H1 (cell line): Measurements from ENCODE around the gene JPH3. TPM values are rescaled to one million over a fixed set of nuclear protein-coding genes. Genes with fewer than 3 reads are reported as not detected.

Experiments
- CTCF ChIA-PET: fragments of 300-600 bp; sonication (Branson Sonifier 250); formaldehyde crosslinking; loops from one replicate; lab custom pipeline; 2021; ENCODE audit not compliant: partially characterized antibody; lab: Charles Lee
- POLR2A ChIA-PET: fragments of 300-600 bp; sonication (Branson Sonifier 250); formaldehyde crosslinking; loops from one replicate; lab custom pipeline; 2021; ENCODE audit warnings: inconsistent platforms; ENCODE audit not compliant: partially characterized antibody; lab: Charles Lee
- DNase-seq, 2 experiments: peaks; one replicate each; pipeline versions ENCODE4 v3.0.0 to v3.0.0-alpha.2; 2010 to 2022; ENCODE audit warnings: low spot score in 2 of 2, low read depth in 1 of 2, mixed read lengths in 1 of 2
- FAIRE-seq: peaks from 2 replicates; lab custom pipeline; 2011; peaks lifted over from hg19 to GRCh38; lab: Jason Lieb, UNC
- H2AFZ ChIP-seq: 2 replicates; pipeline ENCODE4 v1.8.1; 2012; ENCODE audit warnings: low read length, inconsistent platforms
- H2AK5ac ChIP-seq: 2 replicates; pipeline ENCODE4 v1.6.1; 2013; ENCODE audit warnings: low read depth, low read length
- H2BK120ac ChIP-seq: replicated peaks from 2 replicates; pipeline ENCODE3; 2013; ENCODE audit warnings: low read depth, low read length, inconsistent platforms
- H2BK12ac ChIP-seq: 2 replicates; pipeline ENCODE4 v1.6.1; 2013; ENCODE audit warnings: low read depth, low read length
- H2BK15ac ChIP-seq: 2 replicates; pipeline ENCODE4 v1.6.1; 2013; ENCODE audit warnings: low read length
- H2BK20ac ChIP-seq: 2 replicates; pipeline ENCODE4 v1.6.1; 2013; ENCODE audit warnings: low read length
- H2BK5ac ChIP-seq: 2 replicates; pipeline ENCODE4 v1.6.1; 2013; ENCODE audit warnings: low read depth, low read length
- H3K14ac ChIP-seq: 2 replicates; pipeline ENCODE4 v1.6.1; 2013; ENCODE audit warnings: inconsistent platforms; ENCODE audit not compliant: insufficient read length
- H3K18ac ChIP-seq: 2 replicates; pipeline ENCODE4 v1.6.1; 2013; ENCODE audit warnings: low read length; ENCODE audit errors: extremely low read depth
- H3K23ac ChIP-seq: 2 replicates; pipeline ENCODE4 v1.6.1; 2013; ENCODE audit warnings: inconsistent platforms; ENCODE audit not compliant: insufficient read length
- H3K23me2 ChIP-seq: 2 replicates; pipeline ENCODE4 v1.6.1; 2013; ENCODE audit warnings: low read depth, low read length
- H3K27ac ChIP-seq: 2 replicates; pipeline ENCODE4 v1.6.1; 2011; ENCODE audit warnings: low read depth, low read length, inconsistent platforms
- H3K27me3 ChIP-seq, 4 experiments: replicated peaks in 1 of 4; 1 replicate in 1 of 4; 2 replicates in 3 of 4; pipeline versions ENCODE4 v1.6.1 to v1.8.1; 2011 to 2013; ENCODE audit warnings: low read length in 3 of 4, mild to moderate bottlenecking in 3 of 4, inconsistent platforms in 2 of 4, mixed read lengths in 2 of 4, moderate library complexity in 1 of 4; ENCODE audit not compliant: control insufficient read depth in 3 of 4, insufficient read depth in 3 of 4; ENCODE audit errors: extremely low read depth in 1 of 4
- H3K36me3 ChIP-seq, 4 experiments: 2 replicates each; pipeline versions ENCODE4 v1.6.1 to v1.8.1; 2011 to 2013; ENCODE audit warnings: mild to moderate bottlenecking in 4 of 4, low read length in 3 of 4, moderate library complexity in 2 of 4, control low read depth in 1 of 4, inconsistent platforms in 1 of 4; ENCODE audit not compliant: insufficient read depth in 4 of 4, control insufficient read depth in 2 of 4
- H3K4ac ChIP-seq: replicated peaks from 2 replicates; pipeline ENCODE3; 2013; ENCODE audit warnings: low read length, low read depth, mixed read lengths, inconsistent platforms; ENCODE audit not compliant: insufficient read length
- H3K4me1 ChIP-seq, 4 experiments: replicated peaks in 1 of 4; 1 replicate in 1 of 4; 2 replicates in 3 of 4; pipeline versions ENCODE4 v1.6.1 to v1.8.1; 2011 to 2013; ENCODE audit warnings: low read length in 3 of 4, inconsistent platforms in 2 of 4, mixed read lengths in 1 of 4; ENCODE audit not compliant: insufficient read depth in 4 of 4, control insufficient read depth in 3 of 4
- H3K4me2 ChIP-seq, 2 experiments: 2 replicates each; pipeline versions ENCODE4 v1.6.1 to v1.8.1; 2011 to 2013; ENCODE audit warnings: low read depth in 2 of 2, low read length in 2 of 2, control low read depth in 1 of 2, inconsistent platforms in 1 of 2, mild to moderate bottlenecking in 1 of 2; ENCODE audit not compliant: insufficient read depth in 1 of 2
- H3K4me3 ChIP-seq, 4 experiments: fragments of 200-600, 300-600 bp in 1 of 4; sonication (generic), shearing (Covaris generic), sonication (Bioruptor Twin) in 1 of 4; 2 replicates each; pipeline versions ENCODE4 v1.5.1 to v1.8.1; 2011 to 2016; ENCODE audit warnings: low read length in 4 of 4, low read depth in 3 of 4, control low read depth in 2 of 4, inconsistent platforms in 2 of 4, mild to moderate bottlenecking in 2 of 4, mixed read lengths in 1 of 4, moderate library complexity in 1 of 4; ENCODE audit not compliant: insufficient read depth in 2 of 4; ENCODE audit errors: extremely low read depth in 1 of 4
- H3K56ac ChIP-seq: replicated peaks from 2 replicates; pipeline ENCODE3; 2013; ENCODE audit warnings: low read depth, mild to moderate bottlenecking, mixed read lengths, low read length, inconsistent platforms; ENCODE audit not compliant: insufficient read length
- H3K79me1 ChIP-seq: 2 replicates; pipeline ENCODE4 v1.6.1; 2013; ENCODE audit warnings: low read depth, low read length, control low read depth
- H3K79me2 ChIP-seq, 2 experiments: 2 replicates each; pipeline versions ENCODE4 v1.6.1 to v1.8.1; 2012 to 2013; ENCODE audit warnings: low read length in 2 of 2, mild to moderate bottlenecking in 2 of 2, inconsistent platforms in 1 of 2; ENCODE audit not compliant: insufficient read depth in 2 of 2, control insufficient read depth in 1 of 2
- H3K9ac ChIP-seq, 4 experiments: replicated peaks in 1 of 4; 1 replicate in 1 of 4; 2 replicates in 3 of 4; pipeline versions ENCODE4 v1.6.1 to v1.8.1; 2011 to 2013; ENCODE audit warnings: low read depth in 3 of 4, low read length in 3 of 4, control low read depth in 2 of 4, mild to moderate bottlenecking in 2 of 4, moderate library complexity in 2 of 4, inconsistent platforms in 1 of 4; ENCODE audit errors: extremely low read depth in 1 of 4
- H3K9me3 ChIP-seq, 2 experiments: 2 replicates each; pipeline versions ENCODE4 v1.6.1 to v1.8.1; 2012 to 2013; ENCODE audit warnings: mild to moderate bottlenecking in 2 of 2, moderate library complexity in 2 of 2, control low read depth in 1 of 2, inconsistent platforms in 1 of 2, low read depth in 1 of 2, low read length in 1 of 2, mixed read lengths in 1 of 2; ENCODE audit not compliant: insufficient read depth in 2 of 2
- H4K20me1 ChIP-seq, 2 experiments: replicated peaks in 1 of 2; 2 replicates each; pipeline versions ENCODE3 to v1.8.1; 2011 to 2013; ENCODE audit warnings: inconsistent platforms in 2 of 2, low read length in 2 of 2, mild to moderate bottlenecking in 1 of 2; ENCODE audit not compliant: insufficient read depth in 2 of 2, control insufficient read depth in 1 of 2
- H4K5ac ChIP-seq: 2 replicates; pipeline ENCODE4 v1.6.1; 2013; ENCODE audit warnings: low read length, low read depth, mixed read lengths, inconsistent platforms; ENCODE audit not compliant: insufficient read length
- H4K8ac ChIP-seq: 2 replicates; pipeline ENCODE4 v1.8.0; 2013; ENCODE audit warnings: mild to moderate bottlenecking, moderate library complexity, low read length, inconsistent platforms; ENCODE audit not compliant: insufficient read depth; ENCODE audit errors: extremely low read depth
- H4K91ac ChIP-seq: replicated peaks from 2 replicates; pipeline ENCODE3; 2013; ENCODE audit warnings: low read length, mixed read lengths, inconsistent platforms; ENCODE audit not compliant: insufficient read length
- BCL11A ChIP-seq, 2 experiments: IDR thresholded peaks; one replicate each; pipeline ENCODE4 v1.6.1; 2011; ENCODE audit warnings: low read depth in 2 of 2, low read length in 2 of 2, mild to moderate bottlenecking in 2 of 2
- CHD1 ChIP-seq: IDR thresholded peaks from 2 replicates; pipeline ENCODE4 v1.6.1; 2012; ENCODE audit warnings: low read depth, low read length, improper control_type of control experiment
- CHD2 ChIP-seq: IDR thresholded peaks from 2 replicates; pipeline ENCODE4 v1.6.1; 2012; ENCODE audit warnings: low read length, improper control_type of control experiment
- CREB1 ChIP-seq: IDR thresholded peaks from 2 replicates; pipeline ENCODE4 v1.6.1; 2012; ENCODE audit warnings: inconsistent platforms
- GABPA ChIP-seq: IDR thresholded peaks from 2 replicates; pipeline ENCODE4 v1.6.1; 2011; ENCODE audit warnings: mild to moderate bottlenecking, low read length, moderate library complexity, borderline replicate concordance; ENCODE audit not compliant: insufficient read depth
- GTF2F1 ChIP-seq: IDR thresholded peaks from 2 replicates; pipeline ENCODE4 v1.6.1; 2012; ENCODE audit warnings: low read depth, low read length, improper control_type of control experiment, borderline replicate concordance
- HDAC6 ChIP-seq: IDR thresholded peaks from one replicate; pipeline ENCODE4 v1.7.1; 2012; ENCODE audit warnings: low read depth, mild to moderate bottlenecking, inconsistent platforms, low read length, moderate library complexity
- JUN ChIP-seq: IDR thresholded peaks from 2 replicates; pipeline ENCODE4 v1.6.1; 2011; ENCODE audit warnings: low read depth, mild to moderate bottlenecking, improper control_type of control experiment, low read length
- MAFK ChIP-seq: IDR thresholded peaks from 2 replicates; pipeline ENCODE4 v1.6.1; 2012; ENCODE audit warnings: low read depth, mild to moderate bottlenecking, improper control_type of control experiment, low read length
- NANOG ChIP-seq: IDR thresholded peaks from 2 replicates; pipeline ENCODE4 v1.6.1; 2011; ENCODE audit warnings: low read length, low read depth, mild to moderate bottlenecking, inconsistent platforms; ENCODE audit not compliant: insufficient read depth, poor library complexity, severe bottlenecking
- POLR2AphosphoS5 ChIP-seq: IDR thresholded peaks from 2 replicates; pipeline ENCODE4 v1.6.1; 2011; ENCODE audit warnings: low read depth, low read length
- SIX5 ChIP-seq: IDR thresholded peaks from 2 replicates; pipeline ENCODE4 v1.6.1; 2011; ENCODE audit warnings: mild to moderate bottlenecking, low read depth, low read length
- TCF12 ChIP-seq: IDR thresholded peaks from 2 replicates; pipeline ENCODE4 v1.6.1; 2011; ENCODE audit warnings: low read depth, mild to moderate bottlenecking, low read length
- ZNF274 ChIP-seq: IDR thresholded peaks from 2 replicates; pipeline ENCODE4 v1.7.0; 2012; ENCODE audit warnings: low read length, borderline replicate concordance; ENCODE audit errors: extremely low read depth
- WGBS, 2 experiments: shearing (Covaris generic) in 1 of 2; methylation state at CpG; one replicate each; pipeline versions ENCODE4 v1.1.6 to v1.1.7; 2013 to 2015; ENCODE audit warnings: low lambda C conversion rate in 2 of 2, mixed read lengths in 2 of 2, inconsistent platforms in 1 of 2, low coverage in 1 of 2, missing lambda C conversion rate in 1 of 2; ENCODE audit not compliant: insufficient replicate concordance in 2 of 2, insufficient coverage in 1 of 2, insufficient read length in 1 of 2; ENCODE audit errors: extremely low coverage in 1 of 2, missing lambda C conversion rate in 1 of 2; 5-methylcytosine and 5-hydroxymethylcytosine counted together
- polyA plus RNA-seq, 7 experiments: library from polyadenylated mRNA; depleted of rRNA in 3 of 7; stranded (reverse) in 5 of 7; unstranded in 2 of 7; fragments of >200 nt in 5 of 7; fragments of 200-250 nt in 2 of 7; gene quantifications; 1 replicate in 5 of 7; 2 replicates in 1 of 7; 4 replicates in 1 of 7; pipeline versions ENCODE4 v1.2.1 to v1.2.3, GENCODE V29; 2011 to 2013; ENCODE audit warnings: missing spikeins in 2 of 7, mixed read lengths in 2 of 7
- total RNA-seq: library from RNA; stranded (reverse); fragmentation: NEBNext Ultra II Directional; extraction: Animal tissue kit (Norgen Biotek cat#: 25700); gene quantifications from 2 replicates; pipeline ENCODE4 v1.2.1, GENCODE V29; 2021
- TF ChIP-seq, protein P1 (sequence below): IDR thresholded peaks from 2 replicates; pipeline ENCODE4 v1.6.1; 2011; ENCODE audit warnings: low read depth, mild to moderate bottlenecking, low read length; ENCODE audit not compliant: insufficient read depth

Gene JPH3
- total and polyA plus RNA-seq, 2 of the 8 experiments (the other 6 are each of a cell fraction or from before 2014, with no cell fraction given): 10.3 to 28.3 TPM

DNA sequence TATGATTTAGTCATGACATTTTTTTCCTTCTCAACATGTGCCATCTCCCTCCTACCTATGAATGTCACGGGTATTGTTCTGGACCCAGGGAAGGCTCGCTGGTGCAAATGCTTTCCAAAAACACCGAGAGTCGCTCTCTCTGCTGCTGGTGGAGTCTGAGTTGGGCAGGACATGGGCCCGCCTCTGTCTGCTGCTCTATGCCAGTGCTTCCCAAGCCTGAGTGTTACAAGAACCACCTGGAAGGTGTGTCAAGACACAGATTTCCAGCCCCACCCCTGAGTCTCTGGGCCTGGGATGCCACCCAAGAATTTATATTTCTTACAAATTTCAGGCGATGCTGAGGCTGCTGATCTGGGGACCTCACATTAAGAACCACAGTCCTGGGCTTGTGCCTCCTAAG, 9.1 kb downstream of the JPH3 start:
- no peak overlapping the region for H2BK12ac ChIP-seq
- peaks cover 9% of the 10 kb centered on the region for H3K79me1 ChIP-seq
- FAIRE-seq (no peak), DNase-seq (no peak)
- no peak overlapping the region for H3K4me3 ChIP-seq
- no peak overlapping the region for H3K18ac ChIP-seq
- no peak overlapping the region for H3K14ac ChIP-seq
- H2AFZ ChIP-seq: no peak overlapping the region
- no peak overlapping the region for H3K56ac ChIP-seq
- H4K5ac ChIP-seq: no peak overlapping the region
- ChIA-PET CTCF (interaction anchor here (1.2 to 5.0 kb wide), 3 partner anchors 9 to 96 kb away, joined by 3 to 33 read pairs (median 5); no protein-coding TSS in a partner anchor), POLR2A (no interaction called here)
- H2BK5ac ChIP-seq: no peak overlapping the region; the same call in 1 of the 2 replicates
- 77% methylated on average over 6 of the region's 6 CpGs; no CpG with 5 or more reads in 1 of the 2 experiments for WGBS, 2 experiments
- no peak overlapping the region for H2BK20ac ChIP-seq
- no peaks in the 10 kb centered on the region; a peak in 1 of 8 replicates for H3K36me3 ChIP-seq
- no peak overlapping the region for H3K23ac ChIP-seq
- H3K4ac ChIP-seq: no peak overlapping the region
- no peaks in the 10 kb centered on the region; a peak in 2 of 7 replicates for H3K4me1 ChIP-seq
- H2AK5ac ChIP-seq: no peak overlapping the region
- H4K20me1 ChIP-seq: peaks cover 23 to 34% of the 10 kb centered on the region in 2 experiments
- no peak overlapping the region; a peak in 1 of 4 replicates for H3K4me2 ChIP-seq
- H2BK120ac ChIP-seq: no peak overlapping the region
- no peaks in the 10 kb centered on the region for H3K27me3 ChIP-seq
- H4K8ac ChIP-seq: 0 out of 2 replicates have a peak overlapping the region, but pooled peaks have one; percentile 35
- no peaks in the 10 kb centered on the region for H3K23me2 ChIP-seq
- H2BK15ac ChIP-seq: no peak overlapping the region
- H3K27ac ChIP-seq: no peak overlapping the region
- H3K9ac ChIP-seq: no peak overlapping the region
- peaks cover 0 to 4% of the 10 kb centered on the region in 2 experiments; a peak in 1 of 4 replicates for H3K79me2 ChIP-seq
- no peaks in the 10 kb centered on the region for H3K9me3 ChIP-seq
- H4K91ac ChIP-seq: no peak overlapping the region
- TF ChIP-seq CHD1 (no peak), MAFK (no peak), CHD2 (no peak), HDAC6 (no peak), CREB1 (no peak), ZNF274 (no peak), GABPA (no peak), SIX5 (no peak), NANOG (no peak), POLR2AphosphoS5 (no peak), JUN (no peak), TCF12 (no peak), BCL11A (IDR thresholded peaks at IDR 0.05; ENCODE audit: low read depth in 2 of 2, low read length in 2 of 2) (no peak), GTF2F1 (no peak)
- TF ChIP-seq, protein P1, sequence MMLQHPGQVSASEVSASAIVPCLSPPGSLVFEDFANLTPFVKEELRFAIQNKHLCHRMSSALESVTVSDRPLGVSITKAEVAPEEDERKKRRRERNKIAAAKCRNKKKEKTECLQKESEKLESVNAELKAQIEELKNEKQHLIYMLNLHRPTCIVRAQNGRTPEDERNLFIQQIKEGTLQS: no peak
